ENCODE data around the gene BTNL8. TPM values are rescaled to one million over a fixed set of nuclear protein-coding genes. Genes with fewer than 3 reads are reported as not detected.

The BTNL8 gene
- total and polyA plus RNA-seq, 2 of the 13 experiments (the other 11 are each of a cell fraction or from before 2014, with no cell fraction given): not detected

DNA sequence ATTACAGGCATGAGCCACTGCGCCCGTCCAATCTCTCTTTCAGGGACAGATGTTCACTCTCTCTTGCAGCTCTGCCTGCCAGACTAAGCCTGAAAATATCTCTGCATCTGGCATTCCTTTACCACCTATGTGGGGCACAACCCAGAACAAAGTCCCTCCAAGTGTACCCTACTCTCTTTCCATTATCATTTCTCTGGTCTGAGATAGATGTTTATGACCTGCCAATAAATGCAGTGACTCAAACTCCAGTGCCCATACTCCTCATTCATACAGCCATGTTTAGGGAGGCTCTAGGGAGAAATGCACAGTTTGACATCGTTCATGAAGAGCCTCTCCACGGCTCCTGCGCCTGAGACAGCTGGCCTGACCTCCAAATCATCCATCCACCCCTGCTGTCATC lies 89.6 kb downstream of the BTNL8 start, which contains the start of gene BTNL3:
Gene BTNL3 (plus strand): TSS at position 255 of the 400 bp plus-strand sequence. CDS start 183 bp downstream, outside the sequence.
- in situ Hi-C loops (cut with HindIII; ENCODE audit: extremely low pct_ligation_motif_present, low pct_unique_long_range_greater_than_20kb): no loop called here
- TF ChIP-seq SMARCE1 (IDR thresholded peaks at IDR 0.05; ENCODE audit: borderline replicate concordance): no peak
- no peak for TF ChIP-seq HNF1B (CRISPR knock-in tag; IDR thresholded peaks at IDR 0.05)
- TF ChIP-seq ZSCAN5A (CRISPR knock-in tag; IDR thresholded peaks at IDR 0.05; ENCODE audit: borderline replicate concordance): no peak
- no peak for TF ChIP-seq FOXK1 (CRISPR knock-in tag; IDR thresholded peaks at IDR 0.05; ENCODE audit: borderline replicate concordance, low read depth)
- TF ChIP-seq ERF (CRISPR knock-in tag; IDR thresholded peaks at IDR 0.05): no peak
- TF ChIP-seq ZNF510 (CRISPR knock-in tag; IDR thresholded peaks at IDR 0.05; ENCODE audit: low read depth): no peak
- no peak for TF ChIP-seq ZNF746 (CRISPR knock-in tag; IDR thresholded peaks at IDR 0.05)
- Histone ChIP-seq H3K4me1 (ENCODE audit: insufficient read depth, low read length) (no peaks in the 10 kb centered on the region), H3K9ac (ENCODE audit: insufficient read depth, low read depth, low read length) (no peak within 1 kb of the TSS), H3K36me3 (replicated peaks in 1 of 2; ENCODE audit: control insufficient read depth in 1 of 2, insufficient read depth in 2 of 2, low read length in 2 of 2) (no peaks in the 10 kb centered on the region), H3K27me3 (ENCODE audit: control insufficient read depth in 1 of 2, insufficient read depth in 2 of 2, low read length in 2 of 2) (no peaks in the 10 kb centered on the region), H3K4me2 (ENCODE audit: low read depth, low read length) (no peak within 1 kb of the TSS), H3K9me3 (ENCODE audit: low read length) (no peaks in the 10 kb centered on the region), H4K20me1 (ENCODE audit: insufficient read depth, low read length) (no peaks in the 10 kb centered on the region), H3K79me2 (ENCODE audit: insufficient read depth, low read length) (no peaks in the 10 kb centered on the region), H3K4me3 (replicated peaks in 1 of 3; ENCODE audit: insufficient read depth in 1 of 3, low read depth in 2 of 3, low read length in 3 of 3) (no peak within 1 kb of the TSS), H3K27ac (ENCODE audit: extremely low read length, insufficient read depth, low read length) (no peak within 1 kb of the TSS), H2AFZ (ENCODE audit: low read length) (no peak within 1 kb of the TSS)
- WGBS (ENCODE audit: low lambda C conversion rate): no CpG with 5 or more reads among the region's 5 CpGs
- DNase-seq (ENCODE audit: low spot score): no peak
- CTCF ChIA-PET (ENCODE audit: low intra/inter-chr PET ratio, low total read pairs): no interaction called here
- POLR2A ChIA-PET: no interaction called here
- intact Hi-C loops (cut with micrococcal nuclease; ENCODE audit: unreplicated experiment): no loop called here
- no peak for FAIRE-seq
- no TSS peak for BruUV-seq (replicated peaks)
- ATAC-seq: no peak

Measured in HepG2 (cell line).